ENCODE measurements around the gene FBLN1. TPM values are rescaled to one million over a fixed set of nuclear protein-coding genes. Genes with fewer than 3 reads are reported as not detected.

Gene FBLN1
- total RNA-seq, 1 experiment from 2014 or later: 183 TPM

GRCh38 chr22:45488764-45489370 lies 13.8 kb upstream of the FBLN1 start:
- CTCF ChIA-PET: no interaction called here
- DNase-seq (ENCODE audit: low spot score) (no peak), ATAC-seq (no peak)
- peaks cover 9% of the 10 kb centered on the region; the same call in 1 of the 2 replicates for H3K4me1 Mint-ChIP-seq
- POLR2A ChIA-PET: no interaction called here
- H3K4me3 Mint-ChIP-seq: no peak overlapping the region
- no peak for TF ChIP-seq ATF2 (CRISPR knock-in tag; IDR thresholded peaks at IDR 0.05; ENCODE audit: borderline replicate concordance, low read depth)
- TF ChIP-seq ATF6 (CRISPR knock-in tag; IDR thresholded peaks at IDR 0.05): no peak
- no peak for TF ChIP-seq MAX (CRISPR knock-in tag; IDR thresholded peaks at IDR 0.05)
- no peak for TF ChIP-seq ZBTB21 (CRISPR knock-in tag; IDR thresholded peaks at IDR 0.05; ENCODE audit: borderline replicate concordance)
- TF ChIP-seq SP1 (CRISPR knock-in tag; conservative IDR thresholded peaks at IDR 0.05): no peak
- no peak for TF ChIP-seq IRF2 (CRISPR knock-in tag; IDR thresholded peaks at IDR 0.05; ENCODE audit: borderline replicate concordance, low read depth)
- no peak for TF ChIP-seq E2F4 (CRISPR knock-in tag; IDR thresholded peaks at IDR 0.05; ENCODE audit: borderline replicate concordance, low read depth)
- TF ChIP-seq ERG (CRISPR knock-in tag; IDR thresholded peaks at IDR 0.05): no peak
- no peak overlapping the region for H3K27ac Mint-ChIP-seq
- H3K9me3 Mint-ChIP-seq: peaks cover 62% of the 10 kb centered on the region
- peaks cover 32% of the 10 kb centered on the region for H3K27me3 Mint-ChIP-seq (ENCODE audit: low read depth)
- peaks cover 38% of the 10 kb centered on the region for H3K36me3 Mint-ChIP-seq

GRCh38 chr22:45490836-45491235 lies 11.8 kb upstream of the FBLN1 start:
- Mint-ChIP-seq H3K4me1 (peaks cover 9% of the 10 kb centered on the region), H3K4me3 (no peak overlapping the region), H3K27ac (no peak overlapping the region), H3K9me3 (peaks cover 56% of the 10 kb centered on the region), H3K36me3 (peaks cover 33% of the 10 kb centered on the region), H3K27me3 (ENCODE audit: low read depth) (peaks cover 28% of the 10 kb centered on the region)
- ATAC-seq: no peak
- ChIA-PET CTCF (no interaction called here), POLR2A (no interaction called here)
- no peak for DNase-seq (ENCODE audit: low spot score)
- TF ChIP-seq OVOL2 (CRISPR knock-in tag; IDR thresholded peaks at IDR 0.05; ENCODE audit: borderline replicate concordance) (no peak), ZBTB21 (CRISPR knock-in tag; IDR thresholded peaks at IDR 0.05; ENCODE audit: borderline replicate concordance) (no peak), ZNF425 (CRISPR knock-in tag; conservative IDR thresholded peaks at IDR 0.05) (no peak), ZNF671 (CRISPR knock-in tag; IDR thresholded peaks at IDR 0.05) (no peak), ZBTB43 (CRISPR knock-in tag; IDR thresholded peaks at IDR 0.05) (no peak), CDX4 (CRISPR knock-in tag; IDR thresholded peaks at IDR 0.05; ENCODE audit: borderline replicate concordance) (no peak), ZNF512 (CRISPR knock-in tag; IDR thresholded peaks at IDR 0.05; ENCODE audit: borderline replicate concordance) (no peak), HMGXB4 (CRISPR knock-in tag; IDR thresholded peaks at IDR 0.05) (no peak), MAX (CRISPR knock-in tag; IDR thresholded peaks at IDR 0.05) (no peak), FOXP1 (CRISPR knock-in tag; IDR thresholded peaks at IDR 0.05; ENCODE audit: borderline replicate concordance) (no peak), ESRRA (CRISPR knock-in tag; IDR thresholded peaks at IDR 0.05; ENCODE audit: borderline replicate concordance) (no peak)
